NCI-H2029 treated with DMSO at 0.1 percent for 48 hours (cell line): ENCODE data around the gene CELA3A.

ENCODE experiments used
- DNase-seq: peaks from one replicate; lab custom pipeline; 2025; lab: John Stamatoyannopoulos, UW

The CELA3A gene

GRCh38 chr1:22051607-22052114, 50.2 kb downstream of the CELA3A start:
- no peak for DNase-seq

GRCh38 chr1:22052115-22053016, 50.9 kb downstream of the CELA3A start, which contains the start of gene CDC42:
CDC42 (plus strand) TSS chr1:22052709; CDS start chr1:22078479, 25,770 bp downstream.
- DNase-seq, result peak; percentile 63

GRCh38 chr1:22053017-22053860, 51.8 kb downstream of the CELA3A start:
- DNase-seq, result no peak

GRCh38 chr1:22053861-22054770, 52.7 kb downstream of the CELA3A start:
- peak; percentile 40 for DNase-seq

- DNase-seq, result no peak
These were observed 54.0 kb downstream of the CELA3A start for GRCh38 chr1:22055463-22055862.

- no peak for DNase-seq
These were observed 54.6 kb downstream of the CELA3A start for GRCh38 chr1:22056043-22056442.

GRCh38 chr1:22056936-22057335, 55.5 kb downstream of the CELA3A start:
- no peak for DNase-seq

GRCh38 chr1:22057861-22058260, 56.4 kb downstream of the CELA3A start:
- no peak for DNase-seq
